RWPE2 (cell line): Measurements from ENCODE around the gene MRPL14.
"Not testable (repeated sequence)": the region's sequence is repeated elsewhere in the genome, so short reads cannot be mapped to it uniquely, and the experiment has no call there.

Source experiments
- ATAC-seq: fragments of 200-7000 bp; cut with Tn5 transposase; 3 replicates; pipeline ENCODE4 v1.9.1; 2021; ENCODE audit warnings: low read depth
- DNase-seq: peaks from one replicate; pipeline ENCODE4 v3.0.0-alpha.2; 2020; ENCODE audit warnings: low spot score
- H3K27ac ChIP-seq: fragments of 450-650 bp; 2 replicates; pipeline ENCODE4 v1.5.1; 2017; ENCODE audit warnings: mild to moderate bottlenecking; ENCODE audit not compliant: poor library complexity, severe bottlenecking
- H3K27me3 ChIP-seq: fragments of 250-450 bp; sonication (Bioruptor Pico); 2 replicates; pipeline ENCODE4 v1.5.1; 2021; ENCODE audit warnings: mild to moderate bottlenecking, moderate library complexity; ENCODE audit not compliant: insufficient read depth, poor library complexity, severe bottlenecking
- H3K36me3 ChIP-seq: fragments of 250-450 bp; sonication (Bioruptor Pico); 2 replicates; pipeline ENCODE4 v1.5.1; 2020; ENCODE audit warnings: low read depth, mild to moderate bottlenecking, moderate library complexity
- H3K4me1 ChIP-seq: fragments of 250-450 bp; sonication (Bioruptor Pico); 2 replicates; pipeline ENCODE4 v1.5.1; 2021; ENCODE audit warnings: mild to moderate bottlenecking, moderate library complexity; ENCODE audit not compliant: insufficient read depth, poor library complexity, severe bottlenecking
- H3K4me3 ChIP-seq: fragments of 250-450 bp; sonication (Bioruptor Pico); 2 replicates; pipeline ENCODE4 v1.5.1; 2021; ENCODE audit warnings: mild to moderate bottlenecking, moderate library complexity; ENCODE audit not compliant: severe bottlenecking
- H3K9me3 ChIP-seq: fragments of 250-450 bp; sonication (Bioruptor Pico); 2 replicates; pipeline ENCODE4 v1.5.1; 2021; ENCODE audit warnings: mild to moderate bottlenecking, moderate library complexity; ENCODE audit not compliant: severe bottlenecking
- CTCF ChIP-seq: fragments of 450-650 bp; IDR thresholded peaks from one replicate; pipeline ENCODE4 v1.5.1; 2017; ENCODE audit warnings: mild to moderate bottlenecking, moderate library complexity; ENCODE audit not compliant: poor library complexity, severe bottlenecking

Gene MRPL14

GRCh38 chr6:44099192-44099591 is 28.1 kb downstream of the MRPL14 start:
- H3K4me1 ChIP-seq = no peaks in the 10 kb centered on the region
- TF ChIP-seq CTCF = no peak
- no peak overlapping the region for H3K4me3 ChIP-seq
- DNase-seq (no peak), ATAC-seq (no peak)
- H3K36me3 ChIP-seq = peaks cover 7% of the 10 kb centered on the region
- H3K9me3 ChIP-seq = no peaks in the 10 kb centered on the region
- no peak overlapping the region for H3K27ac ChIP-seq
- H3K27me3 ChIP-seq = no peaks in the 10 kb centered on the region

GRCh38 chr6:44097782-44098317 is 29.4 kb downstream of the MRPL14 start:
- H3K36me3 ChIP-seq = no peaks in the 10 kb centered on the region
- TF ChIP-seq CTCF = no peak
- ATAC-seq (no peak), DNase-seq (no peak)
- H3K4me1 ChIP-seq = no peaks in the 10 kb centered on the region
- H3K4me3 ChIP-seq = no peak overlapping the region
- H3K27ac ChIP-seq = no peak overlapping the region
- no peaks in the 10 kb centered on the region for H3K27me3 ChIP-seq
- H3K9me3 ChIP-seq = no peaks in the 10 kb centered on the region

GRCh38 chr6:44096612-44097011 is 30.6 kb downstream of the MRPL14 start:
- DNase-seq = no peak
- H3K27me3 ChIP-seq = no peaks in the 10 kb centered on the region
- no peaks in the 10 kb centered on the region for H3K4me1 ChIP-seq
- ATAC-seq = peak; percentile 77
- no peaks in the 10 kb centered on the region for H3K9me3 ChIP-seq
- no peaks in the 10 kb centered on the region for H3K36me3 ChIP-seq
- TF ChIP-seq CTCF = peak; percentile 72
- no peak overlapping the region for H3K27ac ChIP-seq
- H3K4me3 ChIP-seq = no peak overlapping the region

GRCh38 chr6:44095243-44095623 is 32.0 kb downstream of the MRPL14 start:
- not testable (repeated sequence) for H3K36me3 ChIP-seq, H3K4me1 ChIP-seq, ATAC-seq, H3K27ac ChIP-seq, H3K27me3 ChIP-seq, H3K4me3 ChIP-seq, DNase-seq, H3K9me3 ChIP-seq

GRCh38 chr6:44094403-44095242 is 32.6 kb downstream of the MRPL14 start:
- Histone ChIP-seq H3K36me3 (no peaks in the 10 kb centered on the region; the same call in 1 of the 2 replicates), H3K4me1 (no peaks in the 10 kb centered on the region), H3K4me3 (no peak overlapping the region), H3K9me3 (no peaks in the 10 kb centered on the region), H3K27me3 (no peaks in the 10 kb centered on the region), H3K27ac (no peak overlapping the region)
- no peak for TF ChIP-seq CTCF
- DNase-seq (no peak), ATAC-seq (no peak)
